ENCODE results near the gene SH2D3A. TPM values are rescaled to one million over a fixed set of nuclear protein-coding genes. Genes with fewer than 3 reads are reported as not detected.

SH2D3A gene
- polyA plus RNA-seq, 3 donors = 0.11 TPM; not detected in 2

DNA sequence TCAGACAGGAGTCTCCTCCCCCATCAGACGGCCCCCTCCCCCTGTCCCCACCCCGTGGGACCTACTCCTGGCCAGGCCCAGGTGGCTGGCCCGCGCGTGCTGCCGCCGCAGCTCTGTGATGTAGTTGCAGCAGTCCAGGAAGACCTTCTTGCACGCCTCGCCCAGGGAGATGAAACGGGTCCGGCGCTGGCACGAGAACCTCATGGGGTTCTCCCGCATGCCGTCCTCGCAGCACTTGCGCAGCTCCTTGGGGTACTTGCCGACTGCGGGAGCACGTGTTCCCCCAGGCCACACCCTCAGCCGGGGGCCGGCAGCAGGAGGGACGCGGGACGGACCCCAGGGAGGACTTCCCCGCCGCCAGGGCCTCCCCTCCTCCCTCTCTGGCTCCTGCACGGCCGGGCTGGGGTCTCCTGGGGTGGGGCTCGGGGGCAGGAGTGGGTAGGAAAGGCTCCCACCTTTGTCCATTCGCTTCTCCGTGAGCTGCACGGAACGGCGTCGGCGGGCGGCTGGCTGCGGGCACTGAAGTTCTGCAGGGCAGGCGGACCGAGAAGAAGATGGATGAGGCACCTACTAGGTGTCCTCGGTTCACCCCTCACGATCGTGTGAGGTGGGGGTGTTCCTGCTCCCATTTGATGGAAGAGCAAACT lies 60.1 kb downstream of the SH2D3A start:
- Mint-ChIP-seq H3K27me3 (ENCODE audit: low read depth in 3 of 3) (peaks cover 42 to 58% (median 47%) of the 10 kb centered on the region in 3 donors), H3K36me3 (no peaks in the 10 kb centered on the region), H3K27ac (no peak overlapping the region), H3K9me3 (peaks cover 0 to 12% (median 0%) of the 10 kb centered on the region in 7 donors), H3K4me1 (peaks cover 9% of the 10 kb centered on the region), H3K4me3 (no peak overlapping the region)
- Histone ChIP-seq H2AFZ (ENCODE audit: insufficient read depth, low read depth, low read length, poor library complexity, severe bottlenecking) (no peak overlapping the region), H3K36me3 (replicated peaks in 1 of 2; ENCODE audit: control insufficient read depth in 1 of 2, insufficient read depth in 2 of 2, low read length in 2 of 2) (no peaks in the 10 kb centered on the region), H3K9me3 (replicated peaks in 1 of 2; ENCODE audit: control insufficient read depth in 1 of 2, insufficient read depth in 1 of 2, low read length in 2 of 2) (no peaks in the 10 kb centered on the region), H3K9ac (ENCODE audit: insufficient read depth, low read length, poor library complexity, severe bottlenecking) (no peak overlapping the region), H4K20me1 (ENCODE audit: insufficient read depth, low read length) (no peaks in the 10 kb centered on the region), H3K27ac (ENCODE audit: low read depth in 1 of 2, low read length in 2 of 2) (no peak overlapping the region), H3K4me2 (replicated peaks; ENCODE audit: extremely low read depth, low read length, poor library complexity, severe bottlenecking) (no peak overlapping the region), H3K4me1 (ENCODE audit: control insufficient read depth in 1 of 2, insufficient read depth in 2 of 2, low read length in 2 of 2) (no peaks in the 10 kb centered on the region), H3K27me3 (ENCODE audit: control insufficient read depth in 2 of 2, insufficient read depth in 2 of 2, low read length in 2 of 2) (peaks cover 3 to 28% of the 10 kb centered on the region in 2 donors), H3K79me2 (ENCODE audit: insufficient read depth, low read length) (no peaks in the 10 kb centered on the region), H3K4me3 (replicated peaks in 1 of 3; ENCODE audit: low read depth in 2 of 3, low read length in 3 of 3) (no peak overlapping the region)
- 91% methylated on average over 30 of the region's 44 CpGs for WGBS (ENCODE audit: insufficient coverage)
- TF ChIP-seq, protein P1, sequence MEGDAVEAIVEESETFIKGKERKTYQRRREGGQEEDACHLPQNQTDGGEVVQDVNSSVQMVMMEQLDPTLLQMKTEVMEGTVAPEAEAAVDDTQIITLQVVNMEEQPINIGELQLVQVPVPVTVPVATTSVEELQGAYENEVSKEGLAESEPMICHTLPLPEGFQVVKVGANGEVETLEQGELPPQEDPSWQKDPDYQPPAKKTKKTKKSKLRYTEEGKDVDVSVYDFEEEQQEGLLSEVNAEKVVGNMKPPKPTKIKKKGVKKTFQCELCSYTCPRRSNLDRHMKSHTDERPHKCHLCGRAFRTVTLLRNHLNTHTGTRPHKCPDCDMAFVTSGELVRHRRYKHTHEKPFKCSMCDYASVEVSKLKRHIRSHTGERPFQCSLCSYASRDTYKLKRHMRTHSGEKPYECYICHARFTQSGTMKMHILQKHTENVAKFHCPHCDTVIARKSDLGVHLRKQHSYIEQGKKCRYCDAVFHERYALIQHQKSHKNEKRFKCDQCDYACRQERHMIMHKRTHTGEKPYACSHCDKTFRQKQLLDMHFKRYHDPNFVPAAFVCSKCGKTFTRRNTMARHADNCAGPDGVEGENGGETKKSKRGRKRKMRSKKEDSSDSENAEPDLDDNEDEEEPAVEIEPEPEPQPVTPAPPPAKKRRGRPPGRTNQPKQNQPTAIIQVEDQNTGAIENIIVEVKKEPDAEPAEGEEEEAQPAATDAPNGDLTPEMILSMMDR (IDR thresholded peaks at IDR 0.05) = no peak
- no peak for DNase-seq
- intact Hi-C loops (cut with micrococcal nuclease) = loop anchor here in 1 of 2 donors (10.0 kb wide), 1 partner anchor 62 kb away; no protein-coding TSS in a partner anchor

DNA sequence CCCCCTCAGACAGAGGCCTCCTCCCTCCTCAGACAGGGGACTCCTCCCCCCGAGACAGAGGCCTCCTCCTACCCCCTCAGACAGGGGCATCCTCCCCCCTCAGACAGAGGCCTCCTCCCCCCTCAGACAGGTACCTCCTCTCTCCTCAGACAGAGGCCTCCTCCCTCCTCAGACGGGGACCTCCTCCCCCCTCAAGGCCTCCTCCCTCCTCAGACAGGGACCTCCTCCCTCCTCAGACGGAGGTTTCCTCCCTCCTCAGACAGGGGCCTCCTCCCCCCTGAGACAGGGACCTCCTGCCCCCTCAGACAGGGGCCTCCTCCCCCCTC lies 60.6 kb downstream of the SH2D3A start:
- Mint-ChIP-seq H3K27ac (no peak overlapping the region), H3K4me3 (no peak overlapping the region), H3K9me3 (peaks cover 0 to 12% (median 0%) of the 10 kb centered on the region in 7 donors), H3K4me1 (peaks cover 9% of the 10 kb centered on the region), H3K27me3 (ENCODE audit: low read depth in 3 of 3) (peaks cover 39 to 57% (median 47%) of the 10 kb centered on the region in 3 donors), H3K36me3 (no peaks in the 10 kb centered on the region)
- no peak overlapping the region for H2AFZ ChIP-seq (ENCODE audit: insufficient read depth, low read depth, low read length, poor library complexity, severe bottlenecking)
- no peak overlapping the region for H3K4me3 ChIP-seq (replicated peaks in 1 of 3; ENCODE audit: low read depth in 2 of 3, low read length in 3 of 3)
- no peak overlapping the region for H3K27ac ChIP-seq (ENCODE audit: low read depth in 1 of 2, low read length in 2 of 2)
- no peaks in the 10 kb centered on the region for H4K20me1 ChIP-seq (ENCODE audit: insufficient read depth, low read length)
- no peak for DNase-seq
- WGBS (ENCODE audit: insufficient coverage) = 33% methylated on average over 1 of the region's 3 CpGs
- TF ChIP-seq, protein P1 (IDR thresholded peaks at IDR 0.05) = no peak
- H3K36me3 ChIP-seq (replicated peaks in 1 of 2; ENCODE audit: control insufficient read depth in 1 of 2, insufficient read depth in 2 of 2, low read length in 2 of 2) = no peaks in the 10 kb centered on the region
- H3K9me3 ChIP-seq (replicated peaks in 1 of 2; ENCODE audit: control insufficient read depth in 1 of 2, insufficient read depth in 1 of 2, low read length in 2 of 2) = no peaks in the 10 kb centered on the region
- no peaks in the 10 kb centered on the region for H3K79me2 ChIP-seq (ENCODE audit: insufficient read depth, low read length)
- H3K27me3 ChIP-seq (ENCODE audit: control insufficient read depth in 2 of 2, insufficient read depth in 2 of 2, low read length in 2 of 2) = peaks cover 3 to 24% of the 10 kb centered on the region in 2 donors
- H3K4me1 ChIP-seq (ENCODE audit: control insufficient read depth in 1 of 2, insufficient read depth in 2 of 2, low read length in 2 of 2) = no peaks in the 10 kb centered on the region
- H3K9ac ChIP-seq (ENCODE audit: insufficient read depth, low read length, poor library complexity, severe bottlenecking) = no peak overlapping the region
- H3K4me2 ChIP-seq (replicated peaks; ENCODE audit: extremely low read depth, low read length, poor library complexity, severe bottlenecking) = no peak overlapping the region
- intact Hi-C loops (cut with micrococcal nuclease) = loop anchor here in 1 of 2 donors (10.0 kb wide), 1 partner anchor 62 kb away; no protein-coding TSS in a partner anchor

All from CD14-positive monocyte (primary cell).